GM19099 (cell line): ENCODE measurements around the gene TMEM82.

Experiments used
- POLR2A ChIP-seq: IDR thresholded peaks from 3 replicates; pipeline ENCODE4 v1.6.1; 2011; ENCODE audit warnings: low read depth; ENCODE audit not compliant: insufficient read length; ENCODE audit errors: extremely low read depth

TMEM82 gene

DNA sequence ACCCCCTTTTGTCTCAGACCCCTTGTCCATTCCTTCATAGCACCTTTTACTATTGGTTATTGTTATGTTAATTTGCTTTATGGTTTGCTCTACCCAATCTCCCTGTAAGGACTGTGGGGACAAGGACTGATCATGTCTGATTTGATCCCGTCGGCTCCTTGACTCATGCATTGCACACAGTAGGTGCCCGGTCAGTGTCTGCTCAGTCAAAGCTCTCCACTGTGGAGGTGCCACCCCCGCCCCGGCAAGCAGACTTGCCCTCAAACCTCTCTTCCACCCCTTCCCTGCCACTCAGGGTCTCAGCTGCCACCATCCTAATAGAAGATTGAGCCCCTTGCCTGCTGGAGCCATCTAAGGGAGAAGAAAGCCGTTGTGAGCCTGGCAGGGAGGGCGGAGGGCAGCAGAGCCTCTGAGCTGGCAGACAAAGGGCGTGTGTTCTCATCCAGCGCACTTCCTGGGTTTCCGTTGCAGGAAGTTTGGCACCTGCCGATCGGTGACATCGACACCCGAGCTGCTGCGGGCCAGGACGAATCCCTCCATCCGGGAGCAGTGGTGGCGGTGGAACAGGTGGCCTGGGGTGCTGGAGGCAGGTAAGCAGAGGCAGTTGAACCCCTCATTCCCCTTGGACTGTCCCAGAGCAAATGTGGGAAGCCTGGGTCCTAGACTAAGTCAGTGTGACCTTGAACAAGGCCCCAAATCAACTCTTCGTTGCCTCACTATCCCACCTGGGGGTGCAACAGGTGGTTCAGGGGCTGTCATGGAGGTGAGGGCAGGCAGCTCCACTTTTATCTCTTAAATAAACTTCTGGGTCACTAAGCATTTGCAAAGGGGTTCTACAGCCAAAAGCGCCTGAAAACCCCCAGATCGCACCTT, 14.1 kb downstream of the TMEM82 start:
- TF ChIP-seq POLR2A, result no peak

DNA sequence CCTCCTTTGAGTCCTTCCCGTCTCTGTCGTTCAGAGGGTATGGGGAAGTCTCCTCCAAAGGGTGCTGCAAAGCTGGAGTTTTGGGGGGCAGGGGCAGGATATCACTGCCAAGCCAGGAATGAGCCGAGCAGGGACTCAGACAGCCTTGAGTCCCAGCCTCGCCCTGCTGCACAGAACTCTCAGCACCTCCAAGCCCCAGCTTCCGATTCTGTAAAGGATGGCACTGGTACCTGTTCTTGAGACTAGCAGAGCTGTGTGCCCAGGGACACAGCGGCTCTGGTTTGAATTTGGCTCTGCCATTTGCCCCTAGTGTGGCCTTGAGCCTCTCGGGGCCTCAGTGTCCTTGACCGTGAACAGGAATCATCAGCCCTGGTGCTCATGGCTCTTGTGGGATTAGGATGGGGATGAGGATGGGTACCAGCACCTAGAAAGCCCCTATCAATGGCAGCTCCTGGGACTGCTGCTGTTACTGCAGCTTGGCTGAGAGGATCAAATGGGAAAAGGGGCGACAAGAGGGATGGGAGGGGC, 14.8 kb downstream of the TMEM82 start:
- TF ChIP-seq POLR2A, result no peak

- TF ChIP-seq POLR2A, result no peak
Observed at GRCh38 chr1:15757575-15758342, 15.5 kb downstream of the TMEM82 start.

DNA sequence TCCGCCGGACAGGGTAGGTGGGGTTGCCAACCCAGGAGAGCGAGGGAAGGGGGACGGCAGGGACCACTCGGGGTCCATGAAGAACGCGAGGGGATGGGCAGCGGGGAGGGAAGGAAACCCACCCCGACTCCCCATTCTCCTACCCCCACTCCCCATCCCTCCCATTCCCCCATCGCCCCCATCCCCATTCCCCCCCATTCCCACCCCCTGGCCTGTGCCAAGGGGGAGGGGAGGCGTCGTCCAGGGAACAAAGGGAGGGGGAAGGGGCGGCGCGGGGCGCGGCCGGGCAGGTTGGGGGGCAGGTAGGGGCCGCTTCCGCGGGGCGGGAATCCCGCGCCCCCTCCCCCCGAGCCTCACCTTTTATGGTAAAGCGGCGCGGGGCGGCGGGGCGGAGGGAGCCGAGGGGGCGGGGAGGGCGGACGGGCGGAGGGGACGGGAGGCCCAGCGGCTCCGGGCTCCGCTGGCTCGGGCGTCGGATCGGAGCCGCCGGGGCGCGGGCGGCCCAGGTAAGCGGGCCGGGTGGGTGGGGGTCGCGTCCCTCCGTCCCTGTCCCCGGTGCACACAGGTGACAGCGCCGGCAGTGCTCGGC, 16.1 kb downstream of the TMEM82 start, which contains the start of gene FBLIM1:
Gene FBLIM1, plus strand, starts transcription at position 453 of the 589 bp plus-strand sequence. CDS start 6,189 bp downstream, outside the sequence.
- no peak for TF ChIP-seq POLR2A

GRCh38 chr1:15758953-15759661, 16.8 kb downstream of the TMEM82 start:
- no peak for TF ChIP-seq POLR2A

DNA sequence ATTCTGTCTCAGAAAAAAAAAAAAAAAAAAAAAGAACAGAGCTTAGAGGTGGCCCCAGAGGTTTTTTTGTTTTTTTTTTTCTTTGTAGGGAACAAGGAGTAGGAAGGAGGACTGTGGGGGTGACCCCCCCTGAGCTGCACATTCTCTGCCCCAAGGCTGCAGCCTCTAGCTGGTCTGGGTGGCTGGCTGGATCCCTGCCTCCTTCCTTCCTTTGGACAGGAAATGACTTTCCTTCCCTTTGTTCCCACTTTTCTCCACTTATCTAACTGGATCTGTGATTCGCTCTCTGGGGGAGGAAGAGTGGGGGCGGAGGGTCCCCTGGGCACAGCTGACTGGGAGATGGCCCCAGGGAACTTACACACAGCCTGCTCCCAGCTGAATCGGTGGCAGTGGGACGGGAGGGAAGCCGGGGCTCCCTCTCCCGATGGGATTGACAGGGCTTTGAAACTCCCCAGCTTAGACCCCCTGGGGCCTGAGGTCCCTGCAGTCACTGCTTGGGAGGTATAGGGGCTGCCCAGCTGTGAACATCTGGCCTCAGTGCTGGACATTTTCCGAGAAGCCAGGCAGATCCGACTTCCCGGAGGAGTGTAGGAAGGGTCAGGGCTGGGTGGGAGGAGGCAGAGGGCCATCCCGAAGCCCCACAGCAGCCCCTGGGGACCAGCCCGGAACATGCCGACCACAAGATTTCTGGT, 18.4 kb downstream of the TMEM82 start:
- TF ChIP-seq POLR2A, result no peak

DNA sequence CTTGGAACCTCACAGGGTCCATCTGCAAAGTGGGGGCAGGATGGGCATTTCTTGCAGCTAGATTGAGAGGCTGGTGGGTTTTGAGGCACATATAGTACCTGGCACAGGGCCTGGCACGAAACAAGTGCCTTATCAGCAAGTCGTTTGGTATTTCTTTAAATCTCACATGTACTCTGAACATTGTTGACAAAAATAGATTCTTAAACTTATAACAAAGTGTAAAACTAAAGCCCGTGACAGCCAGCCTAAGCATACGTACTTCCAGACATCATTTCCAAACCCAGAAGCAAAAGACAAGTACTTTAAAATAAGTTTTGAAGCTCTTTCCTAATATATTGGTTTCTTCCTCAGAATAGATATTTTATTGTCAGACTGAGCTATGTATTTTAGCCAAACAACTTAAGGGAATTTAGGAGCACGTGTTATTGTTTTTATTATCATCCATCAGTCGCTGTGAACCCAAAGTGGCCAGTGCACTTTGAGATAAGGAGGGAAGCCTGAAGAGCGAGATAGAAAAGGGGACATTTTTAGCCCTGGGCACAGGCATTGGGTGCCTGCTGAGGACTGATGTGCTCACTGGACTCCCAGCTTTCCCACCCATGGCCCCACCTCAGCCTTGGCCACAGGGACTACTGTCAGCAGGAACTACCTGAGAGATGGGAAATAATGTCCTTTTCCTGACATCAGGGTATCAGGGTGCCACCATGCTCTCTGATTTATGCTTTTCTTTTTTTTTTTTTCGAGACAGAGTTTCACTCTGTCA, 19.2 kb downstream of the TMEM82 start:
- no peak for TF ChIP-seq POLR2A

DNA sequence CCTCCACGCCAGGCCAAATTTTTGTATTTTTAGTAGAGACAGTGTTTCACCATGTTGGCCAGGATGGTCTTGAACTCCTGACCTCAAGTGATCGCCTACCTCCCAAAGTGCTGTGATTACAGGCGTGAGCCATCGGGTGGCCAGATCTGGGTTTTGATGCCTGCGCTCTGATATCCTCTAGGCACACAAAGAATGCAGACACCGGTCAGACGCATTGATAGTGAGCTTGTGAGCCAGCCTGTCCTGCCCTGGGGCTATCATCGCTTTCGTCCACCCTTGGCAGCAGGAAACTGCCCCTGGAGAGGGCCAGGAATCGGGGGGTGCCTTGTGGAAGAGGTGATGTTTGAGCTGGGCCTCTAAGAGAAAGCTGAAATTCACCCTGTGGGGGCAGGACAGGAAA, 20.2 kb downstream of the TMEM82 start:
- no peak for TF ChIP-seq POLR2A

- no peak for TF ChIP-seq POLR2A
Observed at GRCh38 chr1:15764269-15764764, 22.0 kb downstream of the TMEM82 start.

GRCh38 chr1:15764890-15765289, 22.6 kb downstream of the TMEM82 start:
- no peak for TF ChIP-seq POLR2A

- no peak for TF ChIP-seq POLR2A
Observed at GRCh38 chr1:15765495-15766194, 23.3 kb downstream of the TMEM82 start.

DNA sequence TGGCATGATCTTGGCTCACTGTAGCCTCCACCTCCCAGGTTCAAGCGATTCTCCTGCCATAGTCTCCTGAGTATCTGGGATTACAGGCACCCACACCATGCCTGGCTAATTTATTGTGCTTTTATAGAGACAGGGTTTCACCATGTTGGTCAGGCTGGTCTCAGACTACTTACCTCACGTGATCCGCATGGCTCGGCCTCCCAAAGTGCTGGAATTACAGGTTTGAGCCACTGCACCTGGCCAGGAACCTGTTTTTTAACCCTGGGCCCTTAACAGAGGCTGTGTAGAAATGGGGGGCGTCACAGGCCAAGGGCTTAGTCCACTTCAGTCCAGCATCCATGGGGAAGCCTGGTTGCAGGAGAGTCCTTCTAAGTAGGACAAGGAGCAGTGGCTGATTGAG, 25.6 kb downstream of the TMEM82 start:
- no peak for TF ChIP-seq POLR2A

- TF ChIP-seq POLR2A, result no peak
Observed at GRCh38 chr1:15768388-15768787, 26.1 kb downstream of the TMEM82 start.
